ENCODE data around the gene STXBP2. TPM values are rescaled to one million over a fixed set of nuclear protein-coding genes. Genes with fewer than 3 reads are reported as not detected.
A peak's percentile ranks its signal among the peaks of the same experiment; 100 is the strongest.

STXBP2 gene
- total and polyA plus RNA-seq, 9 of the 15 experiments (the other 6 are each of a cell fraction or from before 2014, with no cell fraction given), result 2.5 to 163 (median 71.3) TPM

- in situ Hi-C loops (cut with MboI), result no loop called here
- Histone ChIP-seq H3K27me3 (ENCODE audit: control insufficient read depth in 2 of 2, insufficient read depth in 2 of 2, low read length in 2 of 2) (no peaks in the 10 kb centered on the region; a peak in 1 of 5 replicates), H3K4me3 (peak overlapping the region; percentile 79), H3K4me1 (replicated peaks in 1 of 2; ENCODE audit: control insufficient read depth in 2 of 2, insufficient read depth in 2 of 2, low read length in 2 of 2) (peaks cover 15 to 51% of the 10 kb centered on the region in 2 experiments; a peak in 4 of 5 replicates), H3K27ac (ENCODE audit: extremely low read depth, low read depth, low read length) (peak overlapping the region; percentile 93; the same call in 2 of the 3 replicates), H3K9me3 (replicated peaks; ENCODE audit: control insufficient read depth, insufficient read depth, low read depth, low read length) (peaks cover 6% of the 10 kb centered on the region; the same call in 1 of the 2 replicates), H4K20me1 (replicated peaks; ENCODE audit: control insufficient read depth, insufficient read depth, low read length) (peaks cover 14% of the 10 kb centered on the region), H3K4me2 (ENCODE audit: insufficient read depth, low read length) (peak overlapping the region; percentile 95), H3K36me3 (ENCODE audit: control insufficient read depth, insufficient read depth, low read length) (peaks cover 42% of the 10 kb centered on the region; the same call in 2 of the 3 replicates), H3K9me1 (ENCODE audit: control insufficient read depth, insufficient read depth, low read length) (no peaks in the 10 kb centered on the region), H3K79me2 (ENCODE audit: control insufficient read depth, insufficient read depth, low read length) (peaks cover 40% of the 10 kb centered on the region), H2AFZ (ENCODE audit: low read depth, low read length) (peak overlapping the region; percentile 98), H3K9ac (ENCODE audit: insufficient read depth in 1 of 2, low read depth in 2 of 2, low read length in 2 of 2) (peak overlapping the region; percentile 90 to 97)
- POLR2A ChIA-PET, result interaction anchor here (0.6 to 0.7 kb wide), 2 partner anchors 233 to 308 kb away, joined by 3 read pairs; no protein-coding TSS in a partner anchor
- WGBS (ENCODE audit: insufficient coverage, low coverage, missing lambda C conversion rate), result 23% methylated on average over 16 of the region's 16 CpGs
- CTCF ChIA-PET (ENCODE audit: low intra/inter-chr PET ratio), result no interaction called here
- ATAC-seq (no peak), FAIRE-seq (no peak), DNase-seq (ENCODE audit: extremely low read depth in 1 of 4, low spot score in 3 of 4) (no peak)
- TF ChIP-seq ZNF431 (CRISPR knock-in tag; IDR thresholded peaks at IDR 0.05), result peak; percentile 70; the same call in 1 of the 2 replicates
- no peak for TF ChIP-seq KDM2B (CRISPR knock-in tag; IDR thresholded peaks at IDR 0.05)
- TF ChIP-seq, protein P1, sequence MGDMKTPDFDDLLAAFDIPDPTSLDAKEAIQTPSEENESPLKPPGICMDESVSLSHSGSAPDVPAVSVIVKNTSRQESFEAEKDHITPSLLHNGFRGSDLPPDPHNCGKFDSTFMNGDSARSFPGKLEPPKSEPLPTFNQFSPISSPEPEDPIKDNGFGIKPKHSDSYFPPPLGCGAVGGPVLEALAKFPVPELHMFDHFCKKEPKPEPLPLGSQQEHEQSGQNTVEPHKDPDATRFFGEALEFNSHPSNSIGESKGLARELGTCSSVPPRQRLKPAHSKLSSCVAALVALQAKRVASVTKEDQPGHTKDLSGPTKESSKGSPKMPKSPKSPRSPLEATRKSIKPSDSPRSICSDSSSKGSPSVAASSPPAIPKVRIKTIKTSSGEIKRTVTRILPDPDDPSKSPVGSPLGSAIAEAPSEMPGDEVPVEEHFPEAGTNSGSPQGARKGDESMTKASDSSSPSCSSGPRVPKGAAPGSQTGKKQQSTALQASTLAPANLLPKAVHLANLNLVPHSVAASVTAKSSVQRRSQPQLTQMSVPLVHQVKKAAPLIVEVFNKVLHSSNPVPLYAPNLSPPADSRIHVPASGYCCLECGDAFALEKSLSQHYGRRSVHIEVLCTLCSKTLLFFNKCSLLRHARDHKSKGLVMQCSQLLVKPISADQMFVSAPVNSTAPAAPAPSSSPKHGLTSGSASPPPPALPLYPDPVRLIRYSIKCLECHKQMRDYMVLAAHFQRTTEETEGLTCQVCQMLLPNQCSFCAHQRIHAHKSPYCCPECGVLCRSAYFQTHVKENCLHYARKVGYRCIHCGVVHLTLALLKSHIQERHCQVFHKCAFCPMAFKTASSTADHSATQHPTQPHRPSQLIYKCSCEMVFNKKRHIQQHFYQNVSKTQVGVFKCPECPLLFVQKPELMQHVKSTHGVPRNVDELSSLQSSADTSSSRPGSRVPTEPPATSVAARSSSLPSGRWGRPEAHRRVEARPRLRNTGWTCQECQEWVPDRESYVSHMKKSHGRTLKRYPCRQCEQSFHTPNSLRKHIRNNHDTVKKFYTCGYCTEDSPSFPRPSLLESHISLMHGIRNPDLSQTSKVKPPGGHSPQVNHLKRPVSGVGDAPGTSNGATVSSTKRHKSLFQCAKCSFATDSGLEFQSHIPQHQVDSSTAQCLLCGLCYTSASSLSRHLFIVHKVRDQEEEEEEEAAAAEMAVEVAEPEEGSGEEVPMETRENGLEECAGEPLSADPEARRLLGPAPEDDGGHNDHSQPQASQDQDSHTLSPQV (IDR thresholded peaks at IDR 0.05), result 0 out of 2 replicates have a peak, but pooled peaks have one; percentile 4
- no peak for TF ChIP-seq NFYB (IDR thresholded peaks at IDR 0.05; ENCODE audit: extremely low read depth, insufficient read length)
- TF ChIP-seq, protein P2, sequence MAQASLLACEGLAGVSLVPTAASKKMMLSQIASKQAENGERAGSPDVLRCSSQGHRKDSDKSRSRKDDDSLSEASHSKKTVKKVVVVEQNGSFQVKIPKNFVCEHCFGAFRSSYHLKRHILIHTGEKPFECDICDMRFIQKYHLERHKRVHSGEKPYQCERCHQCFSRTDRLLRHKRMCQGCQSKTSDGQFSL (CRISPR knock-in tag; IDR thresholded peaks at IDR 0.05), result peak; percentile 75; the same call in 1 of the 2 replicates
- TF ChIP-seq, protein P2 (tag; IDR thresholded peaks at IDR 0.05), result no peak
- peak; percentile 44; the same call in 1 of the 2 replicates for TF ChIP-seq STAG1 (CRISPR knock-in tag; IDR thresholded peaks at IDR 0.05; ENCODE audit: borderline replicate concordance)
- TF ChIP-seq CTCF (IDR thresholded peaks at IDR 0.05 in 2 of 3, conservative IDR thresholded peaks at IDR 0.05 in 1 of 3; ENCODE audit: insufficient read depth in 2 of 3, low read depth in 1 of 3, low read length in 3 of 3), result no peak
- no peak for TF ChIP-seq NR2C2 (CRISPR knock-in tag; IDR thresholded peaks at IDR 0.05)
- TF ChIP-seq NR2C2 (tag; IDR thresholded peaks at IDR 0.05), result 0 out of 2 replicates have a peak, but pooled peaks have one; percentile 4
- 0 out of 2 replicates have a peak, but pooled peaks have one; percentile 44 for TF ChIP-seq ZNF282 (CRISPR knock-in tag; IDR thresholded peaks at IDR 0.05)
- no peak for TF ChIP-seq MYC (IDR thresholded peaks at IDR 0.05; ENCODE audit: low read depth, low read length)
- 0 out of 2 replicates have a peak, but pooled peaks have one; percentile 34 for TF ChIP-seq MYC (CRISPR knock-in tag; IDR thresholded peaks at IDR 0.05; ENCODE audit: borderline replicate concordance, low read depth)
- intact Hi-C loops (cut with micrococcal nuclease), result no loop called here
- BruUV-seq (replicated peaks), result TSS peak; percentile 87
Observed at GRCh38 chr19:7636317-7636690, 606 bp upstream of the STXBP2 start.
